ENCODE measurements around the gene TMEM132D.

TMEM132D gene

DNA sequence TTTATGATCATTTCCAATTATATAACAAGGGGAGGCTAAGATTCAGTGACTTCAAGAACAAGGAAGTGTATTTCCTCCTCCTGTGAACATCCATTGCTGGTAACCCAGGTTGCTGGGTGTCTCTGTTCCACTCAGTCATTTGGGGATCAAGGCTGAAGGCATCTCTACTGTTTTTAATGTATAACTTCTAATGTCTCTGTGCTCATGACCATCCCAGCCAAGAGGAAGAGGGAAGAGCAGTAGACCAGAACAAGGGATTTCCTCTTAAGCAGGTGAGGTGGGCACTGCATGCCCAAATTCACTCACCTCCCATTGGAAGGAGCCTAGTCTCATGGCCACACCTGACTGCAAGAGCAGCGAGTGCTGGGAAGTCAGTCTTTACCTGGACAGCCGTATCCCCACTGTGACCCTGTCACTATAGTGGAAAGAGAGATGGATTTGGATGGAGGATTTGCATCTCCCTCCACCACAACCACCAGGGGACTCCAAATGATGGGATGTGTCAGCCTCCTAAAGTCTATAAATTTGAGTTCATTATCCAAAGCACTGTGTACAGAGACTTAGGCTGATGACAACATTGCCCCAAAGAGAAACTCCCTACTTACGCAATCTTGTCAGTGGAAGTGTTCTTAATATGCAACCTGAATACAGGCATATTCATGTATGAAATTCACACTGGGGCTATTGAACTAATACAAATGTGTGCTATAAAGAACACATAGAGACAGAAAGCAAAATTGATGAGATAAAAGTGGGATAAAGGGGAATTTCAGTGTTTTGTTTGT lies 368.7 kb downstream of the TMEM132D start:
- TF ChIP-seq, protein P1, sequence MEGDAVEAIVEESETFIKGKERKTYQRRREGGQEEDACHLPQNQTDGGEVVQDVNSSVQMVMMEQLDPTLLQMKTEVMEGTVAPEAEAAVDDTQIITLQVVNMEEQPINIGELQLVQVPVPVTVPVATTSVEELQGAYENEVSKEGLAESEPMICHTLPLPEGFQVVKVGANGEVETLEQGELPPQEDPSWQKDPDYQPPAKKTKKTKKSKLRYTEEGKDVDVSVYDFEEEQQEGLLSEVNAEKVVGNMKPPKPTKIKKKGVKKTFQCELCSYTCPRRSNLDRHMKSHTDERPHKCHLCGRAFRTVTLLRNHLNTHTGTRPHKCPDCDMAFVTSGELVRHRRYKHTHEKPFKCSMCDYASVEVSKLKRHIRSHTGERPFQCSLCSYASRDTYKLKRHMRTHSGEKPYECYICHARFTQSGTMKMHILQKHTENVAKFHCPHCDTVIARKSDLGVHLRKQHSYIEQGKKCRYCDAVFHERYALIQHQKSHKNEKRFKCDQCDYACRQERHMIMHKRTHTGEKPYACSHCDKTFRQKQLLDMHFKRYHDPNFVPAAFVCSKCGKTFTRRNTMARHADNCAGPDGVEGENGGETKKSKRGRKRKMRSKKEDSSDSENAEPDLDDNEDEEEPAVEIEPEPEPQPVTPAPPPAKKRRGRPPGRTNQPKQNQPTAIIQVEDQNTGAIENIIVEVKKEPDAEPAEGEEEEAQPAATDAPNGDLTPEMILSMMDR (IDR thresholded peaks at IDR 0.05; ENCODE audit: low read length) = no peak
- TF ChIP-seq EZH2 (IDR thresholded peaks at IDR 0.05; ENCODE audit: borderline replicate concordance, low read length) = no peak
- H3K36me3 ChIP-seq (ENCODE audit: insufficient read depth, low read length) = no peaks in the 10 kb centered on the region

DNA sequence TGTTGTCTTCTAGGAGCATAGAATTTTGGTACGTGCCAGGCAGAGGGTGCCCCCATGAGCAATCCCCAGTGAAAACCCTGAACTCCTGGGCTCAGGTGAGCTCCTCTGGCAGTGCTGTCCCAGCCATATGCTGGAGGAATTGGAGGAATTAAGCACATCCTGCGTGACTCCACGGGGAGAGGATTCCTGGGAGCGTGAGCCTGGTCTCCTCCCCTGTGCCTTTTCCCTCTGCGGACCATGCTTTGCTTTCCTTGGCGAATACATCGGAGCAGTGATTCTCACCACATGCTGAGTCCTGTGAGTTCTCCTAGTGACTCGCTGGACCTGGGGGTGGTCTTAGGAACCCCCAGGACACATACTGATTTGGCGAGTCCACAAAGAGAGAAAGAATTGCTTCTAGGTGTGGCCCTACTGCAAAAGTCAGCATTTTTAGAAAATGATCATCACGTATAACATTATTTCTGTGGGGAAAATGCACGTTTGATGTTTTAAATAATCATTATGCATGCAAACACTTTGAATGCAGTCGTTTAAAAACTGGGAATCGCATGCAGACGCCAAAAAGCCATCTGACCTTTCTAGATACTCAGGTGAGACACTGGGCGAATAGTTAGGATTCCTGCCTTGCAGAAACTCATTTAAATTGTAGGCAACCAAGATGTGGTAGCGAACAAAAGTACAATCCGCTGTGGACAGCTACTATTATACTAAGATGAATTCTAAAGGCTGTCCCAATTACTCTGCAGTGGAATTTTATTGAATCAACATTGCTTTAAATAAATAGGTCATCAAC lies 370.9 kb downstream of the TMEM132D start:
- Histone ChIP-seq H3K36me3 (ENCODE audit: insufficient read depth, low read length) (no peaks in the 10 kb centered on the region), H2AFZ (ENCODE audit: low read length) (no peak overlapping the region), H3F3A (ENCODE audit: insufficient read depth, low read length) (no peaks in the 10 kb centered on the region), H3K9ac (ENCODE audit: low read length) (no peak overlapping the region), H3K4me3 (ENCODE audit: low read depth, low read length, poor library complexity, severe bottlenecking) (no peak overlapping the region), H3K27me3 (ENCODE audit: insufficient read depth, low read length) (no peaks in the 10 kb centered on the region), H3K4me2 (ENCODE audit: low read length) (no peak overlapping the region), H3K27ac (ENCODE audit: low read depth, low read length, poor library complexity, severe bottlenecking) (no peak overlapping the region), H3K9me3 (ENCODE audit: low read length) (no peaks in the 10 kb centered on the region), H4K20me1 (ENCODE audit: insufficient read depth, low read length) (no peaks in the 10 kb centered on the region), H3K9me2 (ENCODE audit: low read depth, low read length) (no peaks in the 10 kb centered on the region), H3K79me2 (ENCODE audit: insufficient read depth, low read length) (no peaks in the 10 kb centered on the region), H3K4me1 (ENCODE audit: insufficient read depth, low read length, severe bottlenecking) (no peaks in the 10 kb centered on the region)
- TF ChIP-seq EZH2 (IDR thresholded peaks at IDR 0.05; ENCODE audit: borderline replicate concordance, low read length) = no peak
- TF ChIP-seq, protein P1 (IDR thresholded peaks at IDR 0.05; ENCODE audit: low read length) = no peak

More for the DNA sequence above, 368.7 kb downstream of the TMEM132D start:
- Histone ChIP-seq H3K4me3 (ENCODE audit: low read depth, low read length, poor library complexity, severe bottlenecking) (no peak overlapping the region), H3K27me3 (ENCODE audit: insufficient read depth, low read length) (no peaks in the 10 kb centered on the region), H3K27ac (ENCODE audit: low read depth, low read length, poor library complexity, severe bottlenecking) (no peak overlapping the region), H4K20me1 (ENCODE audit: insufficient read depth, low read length) (no peaks in the 10 kb centered on the region), H3K79me2 (ENCODE audit: insufficient read depth, low read length) (no peaks in the 10 kb centered on the region), H3K9ac (ENCODE audit: low read length) (no peak overlapping the region), H3K9me3 (ENCODE audit: low read length) (no peaks in the 10 kb centered on the region), H3K4me1 (ENCODE audit: insufficient read depth, low read length, severe bottlenecking) (no peaks in the 10 kb centered on the region), H3K9me2 (ENCODE audit: low read depth, low read length) (no peaks in the 10 kb centered on the region), H2AFZ (ENCODE audit: low read length) (no peak overlapping the region), H3K4me2 (ENCODE audit: low read length) (no peak overlapping the region), H3F3A (ENCODE audit: insufficient read depth, low read length) (no peaks in the 10 kb centered on the region)

DNA sequence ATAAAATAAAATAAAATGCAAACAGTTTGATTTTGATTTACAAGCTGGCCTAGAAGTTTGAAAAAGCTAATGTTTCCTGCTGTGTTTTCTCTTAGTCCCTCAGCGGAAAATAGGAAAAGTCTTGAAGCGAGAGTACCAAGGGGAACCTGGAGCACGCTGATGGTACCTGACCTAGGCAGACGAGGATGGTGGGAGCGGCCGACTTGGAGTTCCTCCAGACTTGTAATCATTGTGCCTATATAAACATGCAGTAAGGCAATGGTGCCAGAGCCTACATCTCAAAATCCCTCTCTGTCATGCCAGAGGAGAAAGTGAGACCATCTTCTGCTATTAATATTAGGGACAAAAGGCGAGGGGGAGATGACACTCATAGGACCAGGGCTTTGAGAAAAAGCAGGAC lies 371.7 kb downstream of the TMEM132D start:
- Histone ChIP-seq H3K36me3 (ENCODE audit: insufficient read depth, low read length) (no peaks in the 10 kb centered on the region), H3K9me2 (ENCODE audit: low read depth, low read length) (no peaks in the 10 kb centered on the region), H3K9me3 (ENCODE audit: low read length) (no peaks in the 10 kb centered on the region), H3K27ac (ENCODE audit: low read depth, low read length, poor library complexity, severe bottlenecking) (no peak overlapping the region), H3F3A (ENCODE audit: insufficient read depth, low read length) (no peaks in the 10 kb centered on the region), H3K4me2 (ENCODE audit: low read length) (no peak overlapping the region), H3K4me1 (ENCODE audit: insufficient read depth, low read length, severe bottlenecking) (no peaks in the 10 kb centered on the region), H4K20me1 (ENCODE audit: insufficient read depth, low read length) (no peaks in the 10 kb centered on the region), H2AFZ (ENCODE audit: low read length) (no peak overlapping the region), H3K9ac (ENCODE audit: low read length) (no peak overlapping the region), H3K4me3 (ENCODE audit: low read depth, low read length, poor library complexity, severe bottlenecking) (no peak overlapping the region), H3K27me3 (ENCODE audit: insufficient read depth, low read length) (no peaks in the 10 kb centered on the region), H3K79me2 (ENCODE audit: insufficient read depth, low read length) (no peaks in the 10 kb centered on the region)
- TF ChIP-seq, protein P1 (IDR thresholded peaks at IDR 0.05; ENCODE audit: low read length) = no peak
- no peak for TF ChIP-seq EZH2 (IDR thresholded peaks at IDR 0.05; ENCODE audit: borderline replicate concordance, low read length)
